ENCODE measurements around the gene CREBRF.

DNA sequence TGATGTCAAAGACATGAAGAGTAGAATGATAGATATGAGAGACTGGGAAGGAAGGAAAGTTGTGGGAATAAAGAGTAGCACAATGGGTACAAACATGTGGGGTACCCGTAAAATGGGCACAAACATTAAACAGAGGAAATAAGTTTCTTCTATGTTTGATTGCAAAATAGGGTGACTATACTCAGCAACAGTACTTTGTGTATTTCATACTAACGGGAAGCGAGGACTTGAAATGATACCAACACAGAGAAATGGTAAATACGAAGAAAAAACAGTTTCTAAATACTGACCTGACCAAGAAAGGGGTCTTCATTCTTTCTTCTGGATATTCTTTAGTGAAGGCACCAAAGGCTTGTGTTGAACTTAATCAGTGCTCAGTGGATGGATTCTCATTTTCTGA is 41.5 kb upstream of the CREBRF start:
- no peak for TF ChIP-seq L3MBTL2 (conservative IDR thresholded peaks at IDR 0.05)
- TF ChIP-seq TARDBP (IDR thresholded peaks at IDR 0.05): no peak
- TF ChIP-seq PKNOX1 (IDR thresholded peaks at IDR 0.05): no peak
- TF ChIP-seq SP1 (IDR thresholded peaks at IDR 0.05): no peak
- no peak for TF ChIP-seq ELF4 (IDR thresholded peaks at IDR 0.05)
- no peak for TF ChIP-seq ZNF384 (IDR thresholded peaks at IDR 0.05)
- TF ChIP-seq FOXA1 (IDR thresholded peaks at IDR 0.05): no peak
- no peak for TF ChIP-seq CTBP1 (IDR thresholded peaks at IDR 0.05; ENCODE audit: borderline replicate concordance)
- no peak for TF ChIP-seq FOXM1 (IDR thresholded peaks at IDR 0.05; ENCODE audit: borderline replicate concordance)

Data from HEK293T (cell line).